Measurements from ENCODE around the gene ZNF48.

The ZNF48 gene

GRCh38 chr16:30444231-30445148, 49.3 kb downstream of the ZNF48 start:
- Histone ChIP-seq H3K27me3 (ENCODE audit: insufficient read depth, low read depth) (no peaks in the 10 kb centered on the region), H3K4me2 (peak overlapping the region; percentile 87), H3K4me3 (IDR thresholded peaks at IDR 0.05; ENCODE audit: insufficient read depth, low read depth, low read length) (peak overlapping the region; percentile 14), H3K9ac (peak overlapping the region; percentile 80; the same call in 1 of the 2 replicates), H3K79me2 (ENCODE audit: insufficient read depth, low read depth) (peaks cover 18% of the 10 kb centered on the region), H2AFZ (ENCODE audit: low read depth) (peak overlapping the region; percentile 92; the same call in 1 of the 2 replicates), H3K4me1 (ENCODE audit: low read depth, poor library complexity, severe bottlenecking) (peaks cover 16% of the 10 kb centered on the region), H3K27ac (no peak overlapping the region; the same call in 1 of the 2 replicates), H4K20me1 (ENCODE audit: insufficient read depth) (no peaks in the 10 kb centered on the region), H3K36me3 (ENCODE audit: insufficient read depth) (no peaks in the 10 kb centered on the region)
- TF ChIP-seq, protein P1, sequence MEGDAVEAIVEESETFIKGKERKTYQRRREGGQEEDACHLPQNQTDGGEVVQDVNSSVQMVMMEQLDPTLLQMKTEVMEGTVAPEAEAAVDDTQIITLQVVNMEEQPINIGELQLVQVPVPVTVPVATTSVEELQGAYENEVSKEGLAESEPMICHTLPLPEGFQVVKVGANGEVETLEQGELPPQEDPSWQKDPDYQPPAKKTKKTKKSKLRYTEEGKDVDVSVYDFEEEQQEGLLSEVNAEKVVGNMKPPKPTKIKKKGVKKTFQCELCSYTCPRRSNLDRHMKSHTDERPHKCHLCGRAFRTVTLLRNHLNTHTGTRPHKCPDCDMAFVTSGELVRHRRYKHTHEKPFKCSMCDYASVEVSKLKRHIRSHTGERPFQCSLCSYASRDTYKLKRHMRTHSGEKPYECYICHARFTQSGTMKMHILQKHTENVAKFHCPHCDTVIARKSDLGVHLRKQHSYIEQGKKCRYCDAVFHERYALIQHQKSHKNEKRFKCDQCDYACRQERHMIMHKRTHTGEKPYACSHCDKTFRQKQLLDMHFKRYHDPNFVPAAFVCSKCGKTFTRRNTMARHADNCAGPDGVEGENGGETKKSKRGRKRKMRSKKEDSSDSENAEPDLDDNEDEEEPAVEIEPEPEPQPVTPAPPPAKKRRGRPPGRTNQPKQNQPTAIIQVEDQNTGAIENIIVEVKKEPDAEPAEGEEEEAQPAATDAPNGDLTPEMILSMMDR (conservative IDR thresholded peaks at IDR 0.05; ENCODE audit: low read depth, low read length): no peak

DNA sequence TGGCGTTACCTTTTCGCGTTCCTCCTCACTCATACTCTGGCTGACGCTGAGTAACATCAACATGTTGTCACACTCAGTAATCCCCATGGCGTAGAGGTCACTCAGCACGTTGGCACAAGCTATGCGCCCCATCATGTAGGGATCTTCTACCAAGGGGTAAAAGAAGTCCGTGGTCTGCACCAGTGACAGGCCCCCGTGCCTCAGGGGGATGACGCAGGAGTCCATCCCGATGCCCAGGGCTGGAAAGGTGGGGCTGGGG, 49.9 kb downstream of the ZNF48 start:
- peak overlapping the region; percentile 77 for H3K27ac ChIP-seq

DNA sequence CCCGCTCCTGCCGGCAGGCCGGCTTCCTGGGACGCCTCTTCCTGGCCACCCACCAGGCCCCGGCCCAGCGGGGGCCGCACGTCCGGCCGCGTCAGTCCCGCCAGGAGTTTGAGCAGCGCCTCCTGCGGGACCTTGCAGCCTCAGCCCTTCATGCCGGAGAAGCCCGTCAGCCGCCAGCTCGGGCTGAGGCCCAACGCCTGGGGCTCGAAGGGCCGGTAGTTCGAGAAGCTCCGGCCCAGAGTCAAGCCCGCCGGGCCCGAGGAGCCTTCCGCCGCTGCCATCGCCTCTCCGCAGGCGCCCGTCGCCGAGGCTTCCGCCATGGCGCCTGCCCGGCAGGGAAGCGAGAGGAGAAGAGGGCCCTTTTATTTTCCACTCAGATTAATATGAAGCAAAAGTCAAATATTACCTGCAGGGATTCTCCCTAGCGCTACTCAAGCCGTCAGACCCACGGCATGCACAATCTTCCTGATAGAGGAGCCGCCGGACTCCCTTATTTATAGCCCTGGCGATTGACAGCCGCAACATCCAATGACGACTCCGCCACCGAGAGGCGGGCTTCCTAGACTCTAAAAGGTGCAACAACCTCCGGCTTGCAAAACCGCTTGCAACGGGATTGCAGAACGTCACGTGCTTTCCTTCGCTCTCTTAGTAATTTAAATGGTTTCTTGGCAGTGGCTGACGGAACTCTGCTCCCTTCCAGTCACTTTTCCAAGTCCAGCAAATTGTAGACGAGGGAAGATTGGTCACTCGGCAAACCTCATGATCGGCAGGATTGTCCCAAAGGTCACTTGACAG, 50.4 kb downstream of the ZNF48 start, which contains the start of gene SEPHS2:
Gene SEPHS2 (minus strand): TSS at position 467 of the 795 bp plus-strand sequence. CDS start 147 bp downstream, at position 320.
- TF ChIP-seq, protein P1 (conservative IDR thresholded peaks at IDR 0.05; ENCODE audit: low read depth, low read length): peak; percentile 54
- Histone ChIP-seq H4K20me1 (ENCODE audit: insufficient read depth) (no peaks in the 10 kb centered on the region), H3K27me3 (ENCODE audit: insufficient read depth, low read depth) (no peaks in the 10 kb centered on the region), H3K9ac (peak within 1 kb of the TSS; percentile 80), H3K4me1 (ENCODE audit: low read depth, poor library complexity, severe bottlenecking) (peaks cover 16% of the 10 kb centered on the region), H3K36me3 (ENCODE audit: insufficient read depth) (no peaks in the 10 kb centered on the region), H3K79me2 (ENCODE audit: insufficient read depth, low read depth) (peaks cover 18% of the 10 kb centered on the region), H3K27ac (peak within 1 kb of the TSS; percentile 77), H3K4me3 (IDR thresholded peaks at IDR 0.05; ENCODE audit: insufficient read depth, low read depth, low read length) (peak within 1 kb of the TSS; percentile 14), H2AFZ (ENCODE audit: low read depth) (peak within 1 kb of the TSS; percentile 92), H3K4me2 (peak within 1 kb of the TSS; percentile 87)

More for the DNA sequence above, 49.9 kb downstream of the ZNF48 start:
- H3K27me3 ChIP-seq (ENCODE audit: insufficient read depth, low read depth): no peaks in the 10 kb centered on the region
- H3K4me1 ChIP-seq (ENCODE audit: low read depth, poor library complexity, severe bottlenecking): peaks cover 16% of the 10 kb centered on the region
- H2AFZ ChIP-seq (ENCODE audit: low read depth): peak overlapping the region; percentile 92
- peaks cover 18% of the 10 kb centered on the region for H3K79me2 ChIP-seq (ENCODE audit: insufficient read depth, low read depth)
- no peaks in the 10 kb centered on the region for H3K36me3 ChIP-seq (ENCODE audit: insufficient read depth)
- TF ChIP-seq, protein P1 (conservative IDR thresholded peaks at IDR 0.05; ENCODE audit: low read depth, low read length): no peak
- peak overlapping the region; percentile 14 for H3K4me3 ChIP-seq (IDR thresholded peaks at IDR 0.05; ENCODE audit: insufficient read depth, low read depth, low read length)
- no peaks in the 10 kb centered on the region for H4K20me1 ChIP-seq (ENCODE audit: insufficient read depth)
- peak overlapping the region; percentile 87 for H3K4me2 ChIP-seq
- H3K9ac ChIP-seq: peak overlapping the region; percentile 80

GRCh38 chr16:30446203-30446595, 51.0 kb downstream of the ZNF48 start:
- TF ChIP-seq, protein P1 (conservative IDR thresholded peaks at IDR 0.05; ENCODE audit: low read depth, low read length): no peak
- no peak overlapping the region for H3K4me3 ChIP-seq (IDR thresholded peaks at IDR 0.05; ENCODE audit: insufficient read depth, low read depth, low read length)
- H3K79me2 ChIP-seq (ENCODE audit: insufficient read depth, low read depth): peaks cover 18% of the 10 kb centered on the region
- peaks cover 16% of the 10 kb centered on the region for H3K4me1 ChIP-seq (ENCODE audit: low read depth, poor library complexity, severe bottlenecking)
- H4K20me1 ChIP-seq (ENCODE audit: insufficient read depth): no peaks in the 10 kb centered on the region
- no peaks in the 10 kb centered on the region for H3K36me3 ChIP-seq (ENCODE audit: insufficient read depth)
- H3K9ac ChIP-seq: peak overlapping the region; percentile 80; the same call in 1 of the 2 replicates
- peak overlapping the region; percentile 92 for H2AFZ ChIP-seq (ENCODE audit: low read depth)
- no peaks in the 10 kb centered on the region for H3K27me3 ChIP-seq (ENCODE audit: insufficient read depth, low read depth)
- H3K4me2 ChIP-seq: peak overlapping the region; percentile 87
- peak overlapping the region; percentile 77; the same call in 1 of the 2 replicates for H3K27ac ChIP-seq
